Urothelium cell line (cell line): Measurements from ENCODE around the gene TPCN1.
"Not testable (repeated sequence)": the region's sequence is repeated elsewhere in the genome, so short reads cannot be mapped to it uniquely, and the experiment has no call there.

Source experiments
- DNase-seq: peaks from one replicate; pipeline ENCODE4 v3.0.0; 2011; ENCODE audit warnings: low spot score, mixed read lengths
- FAIRE-seq: peaks from 2 replicates; lab custom pipeline; 2011; peaks lifted over from hg19 to GRCh38; lab: Jason Lieb, UNC

Gene TPCN1

GRCh38 chr12:113196582-113196981 is 24.7 kb upstream of the TPCN1 start:
- DNase-seq: no peak
- no peak for FAIRE-seq

- DNase-seq (peak; percentile 79), FAIRE-seq (no peak)
Observed at GRCh38 chr12:113196990-113197389, 24.3 kb upstream of the TPCN1 start.

GRCh38 chr12:113197518-113198077 is 23.7 kb upstream of the TPCN1 start:
- DNase-seq (no peak), FAIRE-seq (no peak)

- FAIRE-seq (no peak), DNase-seq (no peak)
Observed at GRCh38 chr12:113198296-113198695, 23.0 kb upstream of the TPCN1 start.

GRCh38 chr12:113200021-113200797 is 21.1 kb upstream of the TPCN1 start:
- no peak for DNase-seq

GRCh38 chr12:113201187-113202177 is 19.8 kb upstream of the TPCN1 start:
- DNase-seq (no peak), FAIRE-seq (no peak)

More at GRCh38 chr12:113200021-113200797, 21.1 kb upstream of the TPCN1 start:
- FAIRE-seq: peak; percentile 13

- no peak for FAIRE-seq
- no peak for DNase-seq
Observed at GRCh38 chr12:113202300-113203075, 18.8 kb upstream of the TPCN1 start.

- DNase-seq (no peak), FAIRE-seq (no peak)
Observed at GRCh38 chr12:113203852-113204760, 17.2 kb upstream of the TPCN1 start.

- no peak for DNase-seq
- FAIRE-seq: no peak
Observed at GRCh38 chr12:113204804-113205203, 16.5 kb upstream of the TPCN1 start.

- not testable (repeated sequence) for FAIRE-seq, DNase-seq
Observed at GRCh38 chr12:113206802-113207201, 14.5 kb upstream of the TPCN1 start.

GRCh38 chr12:113207613-113208040 is 13.6 kb upstream of the TPCN1 start:
- DNase-seq: no peak
- no peak for FAIRE-seq

- FAIRE-seq: no peak
- no peak for DNase-seq
Observed at GRCh38 chr12:113208041-113208934, 13.0 kb upstream of the TPCN1 start.

GRCh38 chr12:113211160-113211559 is 10.1 kb upstream of the TPCN1 start:
- DNase-seq (no peak), FAIRE-seq (no peak)

- peak; percentile 75 for DNase-seq
- no peak for FAIRE-seq
Observed at GRCh38 chr12:113214895-113215400, 6.3 kb upstream of the TPCN1 start.

- FAIRE-seq: no peak
- DNase-seq: no peak
Observed at GRCh38 chr12:113216027-113216426, 5.2 kb upstream of the TPCN1 start.

GRCh38 chr12:113220593-113221180 is 577 bp upstream of the TPCN1 start:
- FAIRE-seq (no peak), DNase-seq (no peak)

- no peak for FAIRE-seq
- DNase-seq: no peak
Observed at GRCh38 chr12:113221997-113222729, 899 bp downstream of the TPCN1 start.
